Parathyroid adenoma (tissue), 2 donors: ENCODE data around the gene MCM3.

Experiments used
- H2AFZ ChIP-seq: fragments of 300-600 bp; sonication (generic); one replicate; pipeline ENCODE4 v1.7.0; 2017; ENCODE audit warnings: antibody characterized with exemption, mild to moderate bottlenecking
- H3K27ac ChIP-seq: fragments of 300-600 bp; sonication (generic); one replicate; pipeline ENCODE4 v1.7.0; 2017
- H3K27me3 ChIP-seq: fragments of 300-600 bp; sonication (generic); one replicate; pipeline ENCODE4 v1.7.0; 2017; ENCODE audit warnings: low read length; ENCODE audit not compliant: control insufficient read depth, insufficient read depth
- H3K36me3 ChIP-seq: fragments of 300-600 bp; sonication (generic); one replicate; pipeline ENCODE4 v1.7.0; 2017; ENCODE audit warnings: low read length; ENCODE audit not compliant: control insufficient read depth, insufficient read depth
- H3K4me1 ChIP-seq: fragments of 300-600 bp; sonication (generic); one replicate; pipeline ENCODE4 v1.7.0; 2017; ENCODE audit warnings: control low read depth
- H3K4me2 ChIP-seq: fragments of 300-600 bp; sonication (generic); one replicate; pipeline ENCODE4 v1.7.0; 2017; ENCODE audit warnings: low read length
- H3K4me3 ChIP-seq: fragments of 300-600 bp; sonication (generic); one replicate; pipeline ENCODE4 v1.7.0; 2017; ENCODE audit warnings: low read depth, low read length
- H3K79me2 ChIP-seq: fragments of 300-600 bp; sonication (generic); one replicate; pipeline ENCODE4 v1.7.0; 2017; ENCODE audit warnings: control low read depth
- H3K9ac ChIP-seq: fragments of 300-600 bp; sonication (generic); one replicate; pipeline ENCODE4 v1.7.0; 2017; ENCODE audit warnings: mild to moderate bottlenecking
- H3K9me3 ChIP-seq: fragments of 300-600 bp; sonication (generic); one replicate; pipeline ENCODE4 v1.7.0; 2017; ENCODE audit warnings: low read length; ENCODE audit not compliant: control insufficient read depth
- CTCF ChIP-seq: fragments of 300-600 bp; sonication (generic); IDR thresholded peaks from one replicate; pipeline ENCODE4 v1.7.0; 2017; ENCODE audit warnings: antibody characterized with exemption, mild to moderate bottlenecking
- donor health status: primary hyperparathyroidism.

MCM3 gene

GRCh38 chr6:52310932-52311331 is 26.4 kb upstream of the MCM3 start:
- no peak overlapping the region for H3K9ac ChIP-seq
- H3K9me3 ChIP-seq = no peaks in the 10 kb centered on the region
- H3K36me3 ChIP-seq = no peaks in the 10 kb centered on the region
- no peak overlapping the region for H3K27ac ChIP-seq
- no peak overlapping the region for H3K4me3 ChIP-seq
- H3K4me2 ChIP-seq = no peak overlapping the region
- H3K4me1 ChIP-seq = no peaks in the 10 kb centered on the region
- no peak for TF ChIP-seq CTCF
- no peak overlapping the region for H2AFZ ChIP-seq
- no peaks in the 10 kb centered on the region for H3K79me2 ChIP-seq
- no peaks in the 10 kb centered on the region for H3K27me3 ChIP-seq

GRCh38 chr6:52307900-52308372 is 23.4 kb upstream of the MCM3 start:
- no peak for TF ChIP-seq CTCF
- Histone ChIP-seq H3K9me3 (no peaks in the 10 kb centered on the region), H3K4me3 (no peak overlapping the region), H3K4me1 (no peaks in the 10 kb centered on the region), H3K79me2 (no peaks in the 10 kb centered on the region), H3K9ac (no peak overlapping the region), H3K27me3 (no peaks in the 10 kb centered on the region), H2AFZ (no peak overlapping the region), H3K36me3 (no peaks in the 10 kb centered on the region), H3K27ac (no peak overlapping the region), H3K4me2 (no peak overlapping the region)

GRCh38 chr6:52306972-52307870 is 22.7 kb upstream of the MCM3 start:
- H3K27ac ChIP-seq = no peak overlapping the region
- no peaks in the 10 kb centered on the region for H3K27me3 ChIP-seq
- H3K9ac ChIP-seq = no peak overlapping the region
- no peaks in the 10 kb centered on the region for H3K36me3 ChIP-seq
- H3K4me3 ChIP-seq = no peak overlapping the region
- no peaks in the 10 kb centered on the region for H3K9me3 ChIP-seq
- H2AFZ ChIP-seq = no peak overlapping the region
- TF ChIP-seq CTCF = no peak
- no peaks in the 10 kb centered on the region for H3K79me2 ChIP-seq
- no peaks in the 10 kb centered on the region for H3K4me1 ChIP-seq
- H3K4me2 ChIP-seq = no peak overlapping the region

DNA sequence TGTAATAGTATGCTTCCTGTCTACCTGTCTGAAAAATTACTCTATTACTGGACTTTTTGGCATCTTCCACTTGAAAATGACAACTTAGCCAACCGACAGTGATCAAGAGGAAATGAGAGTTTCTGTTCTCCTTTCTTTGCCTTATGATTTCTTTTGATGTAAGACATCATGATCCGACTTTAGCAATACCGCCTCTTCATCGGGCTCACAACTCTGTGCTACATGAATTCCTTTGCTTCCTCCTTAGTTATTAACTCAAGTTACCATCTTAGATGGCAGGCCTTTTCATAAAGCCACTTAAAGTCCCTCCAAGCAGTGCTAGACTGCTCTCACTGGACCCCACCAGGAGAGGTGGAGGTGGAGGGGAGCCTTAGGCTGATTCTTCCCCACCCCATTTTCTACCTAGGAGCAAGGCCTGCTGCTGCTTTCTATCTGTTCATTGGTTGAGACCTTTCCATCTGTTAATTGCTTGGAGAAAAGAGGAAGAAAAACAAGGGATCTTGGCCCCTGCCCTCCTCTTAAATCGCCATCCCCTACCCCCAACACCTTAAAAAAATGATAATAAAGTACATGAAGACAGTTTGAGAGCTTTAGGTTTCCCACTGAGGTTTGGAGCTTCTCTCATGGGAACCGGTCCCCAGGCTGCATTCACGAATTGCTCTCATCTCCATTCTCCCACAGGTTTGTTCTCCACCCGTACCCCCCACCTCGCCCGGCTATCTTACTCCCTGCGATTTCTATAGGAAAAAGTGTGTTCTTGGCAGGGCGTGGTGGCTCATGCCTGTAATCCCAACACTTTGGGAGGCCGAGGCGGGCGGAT is 21.6 kb upstream of the MCM3 start:
- Histone ChIP-seq H3K27ac (no peak overlapping the region), H3K9ac (no peak overlapping the region)

More for the DNA sequence above, 21.6 kb upstream of the MCM3 start:
- Histone ChIP-seq H2AFZ (no peak overlapping the region), H3K36me3 (no peaks in the 10 kb centered on the region), H3K79me2 (no peaks in the 10 kb centered on the region), H3K27me3 (no peaks in the 10 kb centered on the region), H3K4me1 (no peaks in the 10 kb centered on the region), H3K4me3 (no peak overlapping the region), H3K4me2 (no peak overlapping the region), H3K9me3 (no peaks in the 10 kb centered on the region)
- no peak for TF ChIP-seq CTCF
